ENCODE measurements around the gene CHTOP.

The CHTOP gene

DNA sequence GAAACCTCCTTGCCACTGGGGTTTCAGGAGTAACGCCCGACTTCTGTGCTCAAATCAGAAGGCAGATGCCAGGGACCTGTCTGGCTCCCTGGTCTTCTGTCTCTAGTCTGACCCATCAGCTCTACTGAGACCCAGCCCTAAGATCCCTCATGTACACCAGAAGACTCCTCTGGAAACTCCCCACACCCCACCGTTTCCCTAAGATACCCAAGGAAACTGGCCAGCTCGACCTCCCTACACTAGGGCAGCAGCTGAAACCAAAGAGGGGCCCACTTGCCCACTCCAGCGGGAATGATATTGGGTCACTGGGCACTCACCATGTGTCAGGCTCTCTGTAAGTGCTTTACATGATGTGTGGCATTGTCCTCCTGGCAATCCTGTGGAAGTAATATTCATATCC, 20.5 kb upstream of the CHTOP start:
- no peak for DNase-seq

DNA sequence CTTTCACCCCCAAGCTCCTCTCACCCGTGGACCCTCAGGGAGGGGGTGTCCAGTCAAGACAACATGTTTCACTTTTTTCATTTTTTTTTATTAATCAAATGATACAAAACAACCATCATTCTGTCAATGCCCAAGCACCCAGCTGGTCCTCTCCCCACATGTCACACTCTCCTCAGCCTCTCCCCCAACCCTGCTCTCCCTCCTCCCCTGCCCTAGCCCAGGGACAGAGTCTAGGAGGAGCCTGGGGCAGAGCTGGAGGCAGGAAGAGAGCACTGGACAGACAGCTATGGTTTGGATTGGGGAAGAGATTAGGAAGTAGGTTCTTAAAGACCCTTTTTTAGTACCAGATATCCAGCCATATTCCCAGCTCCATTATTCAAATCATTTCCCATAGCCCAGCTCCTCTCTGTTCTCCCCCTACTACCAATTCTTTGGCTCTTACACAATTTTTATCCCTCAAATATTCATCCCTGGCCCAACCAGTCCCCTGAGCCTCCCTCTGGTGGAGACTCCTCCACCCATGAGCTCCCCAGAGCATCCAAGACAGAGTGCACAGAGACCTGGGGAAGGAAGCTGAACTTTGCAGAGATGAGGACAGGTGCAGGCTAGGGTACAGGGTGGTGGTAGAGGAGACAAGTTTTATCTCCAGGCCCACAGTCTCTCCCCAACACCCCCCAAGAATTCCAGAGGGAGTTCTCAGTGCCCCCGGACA, 19.5 kb upstream of the CHTOP start:
- no peak for DNase-seq

- DNase-seq, result no peak
These were observed 19.0 kb upstream of the CHTOP start for GRCh38 chr1:153614906-153615305.

DNA sequence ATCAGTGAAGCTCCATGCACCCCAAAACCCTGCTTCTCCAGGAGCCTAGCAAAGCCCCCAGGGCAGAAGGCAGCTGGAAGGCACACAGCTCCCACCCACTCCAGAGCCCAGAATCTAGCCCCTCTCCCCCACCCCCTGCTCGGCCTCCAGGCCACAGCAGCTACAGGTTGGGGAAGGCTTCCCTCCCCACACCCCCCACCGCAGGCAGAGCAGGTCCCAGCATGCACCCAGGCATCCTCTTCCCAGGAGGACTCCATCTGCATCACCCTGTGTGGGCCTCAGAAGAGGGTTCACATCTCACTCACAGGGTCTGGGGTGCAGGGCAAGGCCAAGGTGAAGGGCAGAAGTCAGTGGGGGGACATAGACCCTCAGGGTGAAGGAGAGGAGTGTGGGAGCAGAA, 18.5 kb upstream of the CHTOP start:
- DNase-seq, result no peak

- no peak for DNase-seq
These were observed 17.5 kb upstream of the CHTOP start, which contains the start of gene S100A14 for GRCh38 chr1:153616144-153616916. TSS of gene S100A14 (minus strand) at chr1:153616325. CDS start at chr1:153615858, 467 bp downstream.

DNA sequence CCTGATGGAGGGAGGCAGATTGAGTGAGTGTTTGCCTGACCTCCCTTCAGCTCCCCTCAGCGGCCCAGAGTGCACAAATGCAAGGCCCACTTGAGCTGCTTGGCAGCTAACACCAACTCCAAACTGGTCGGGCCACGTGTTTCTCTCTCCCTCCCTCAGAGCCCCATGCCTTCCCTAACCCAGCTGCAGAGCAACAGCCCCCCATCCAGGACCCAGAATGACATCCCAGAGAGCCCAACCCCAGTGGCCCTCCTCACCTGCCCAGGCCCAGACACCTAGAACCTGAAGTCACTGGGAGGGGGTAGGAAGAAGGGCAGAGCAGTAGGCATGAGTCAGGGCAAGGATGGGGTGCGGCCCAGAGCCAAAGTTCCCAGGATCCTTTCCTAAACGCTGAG, 17.0 kb upstream of the CHTOP start:
- no peak for DNase-seq

DNA sequence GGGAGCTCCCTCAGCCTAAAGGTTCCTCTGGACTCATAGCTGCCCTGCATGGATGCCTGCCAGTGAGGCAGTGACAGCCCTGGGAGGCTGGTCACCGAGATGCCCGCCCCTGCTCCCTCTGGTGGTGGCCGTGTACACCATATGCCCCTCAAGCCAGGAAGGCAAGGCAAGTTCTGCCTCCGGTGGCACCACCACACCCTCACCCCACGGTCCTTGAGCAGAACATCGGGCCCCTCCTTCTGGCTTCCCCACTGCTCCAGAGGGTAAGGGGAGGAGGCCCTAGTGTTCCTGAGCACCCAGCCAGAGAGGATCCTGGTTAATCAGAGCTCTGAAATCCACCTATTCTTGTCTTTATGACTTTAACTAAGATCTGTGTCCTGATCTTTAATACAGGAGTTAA, 16.2 kb upstream of the CHTOP start:
- DNase-seq, result no peak

GRCh38 chr1:153619171-153619570, 14.7 kb upstream of the CHTOP start:
- no peak for DNase-seq

- no peak for DNase-seq
These were observed 10.8 kb upstream of the CHTOP start for GRCh38 chr1:153623101-153623500.

- DNase-seq, result no peak
These were observed 8.8 kb upstream of the CHTOP start for GRCh38 chr1:153624965-153625611.

DNA sequence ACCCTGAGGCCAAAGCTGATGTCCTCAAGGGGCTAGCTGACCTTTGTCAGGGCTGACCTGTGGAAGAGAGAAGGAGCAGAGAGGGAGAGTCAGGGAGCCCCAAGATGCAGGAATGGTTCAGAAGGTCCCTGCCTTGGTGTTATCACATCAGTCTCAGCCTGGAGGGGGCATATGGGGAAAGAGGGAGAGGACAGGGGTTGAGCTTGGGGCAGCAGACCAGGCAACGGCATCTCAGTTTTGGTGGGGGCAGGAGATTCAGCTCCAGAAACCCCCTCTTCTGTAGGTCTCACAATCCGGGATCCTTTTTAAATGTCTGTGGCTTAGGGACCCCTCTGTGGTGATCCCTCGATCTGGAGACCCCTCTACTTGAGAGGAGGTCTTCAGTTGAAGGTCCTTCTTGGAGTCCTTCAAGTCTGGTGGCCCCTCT, 7.4 kb upstream of the CHTOP start:
- DNase-seq, result no peak

- peak; percentile 95 for DNase-seq
These were observed 6.8 kb upstream of the CHTOP start, which contains the start of gene S100A13 for GRCh38 chr1:153626904-153627714. TSS of gene S100A13 (minus strand) at chr1:153627505. CDS start at chr1:153626472, 1,033 bp downstream.

GRCh38 chr1:153627715-153628626, 5.9 kb upstream of the CHTOP start, which contains the start of gene S100A1:
TSS of gene S100A1 (plus strand) at chr1:153628434. CDS start at chr1:153630522, 2,088 bp downstream.
- no peak for DNase-seq

DNA sequence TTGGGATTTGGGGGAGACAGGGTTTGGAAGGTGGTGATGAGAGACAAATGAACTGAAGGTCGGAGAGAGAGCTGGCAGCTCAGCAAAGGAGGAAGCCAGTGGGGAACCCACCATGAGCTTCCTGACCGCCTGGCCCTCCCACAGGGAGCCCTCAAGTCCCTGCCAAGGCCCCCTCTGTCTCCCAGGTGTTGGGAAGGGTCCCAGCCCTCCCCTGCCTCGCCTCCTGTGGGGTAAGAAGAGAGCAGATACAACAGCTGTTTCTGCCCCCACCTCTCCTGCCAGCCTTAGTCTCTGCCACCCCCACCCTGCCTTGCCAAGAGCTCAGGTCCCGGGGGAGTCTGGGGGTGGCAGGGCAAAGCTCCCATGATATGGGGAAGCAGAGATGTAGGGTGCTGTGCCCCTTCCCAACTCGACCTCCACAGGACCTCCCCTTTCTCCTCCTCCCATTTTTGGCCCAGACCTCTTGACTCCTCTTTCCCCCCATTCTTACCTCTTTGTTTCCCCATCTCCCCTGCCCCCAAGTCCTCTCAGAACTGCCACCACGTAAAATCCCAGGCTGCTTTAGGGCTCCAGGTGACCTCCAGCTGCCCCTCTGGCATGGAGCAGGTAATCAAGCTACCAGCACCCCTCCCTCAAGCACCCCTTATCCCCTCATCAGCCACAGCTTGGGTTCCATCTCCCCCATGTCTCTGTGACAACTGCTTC, 5.1 kb upstream of the CHTOP start:
- no peak for DNase-seq

- no peak for DNase-seq
These were observed 4.6 kb upstream of the CHTOP start for GRCh38 chr1:153629343-153629665.

DNA sequence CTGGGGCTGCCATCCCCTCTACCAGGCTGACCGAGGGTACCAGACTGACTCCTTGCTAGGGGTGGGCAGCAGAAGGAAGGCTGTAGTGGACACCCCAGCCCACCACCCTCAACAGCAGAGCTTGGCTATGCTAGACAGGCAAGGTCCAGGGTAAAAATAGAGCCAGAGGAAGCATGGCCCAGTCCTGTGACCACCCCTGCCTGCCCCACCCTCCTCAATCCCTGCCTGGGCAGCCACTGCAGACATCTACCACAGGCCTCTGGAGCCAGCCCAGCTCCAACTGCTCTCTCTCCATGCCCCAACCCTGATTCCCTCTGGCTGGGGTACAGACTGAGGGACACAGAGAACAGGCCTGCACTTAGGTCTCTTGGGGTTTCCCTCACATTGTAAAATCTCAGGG, 3.9 kb upstream of the CHTOP start:
- no peak for DNase-seq

- no peak for DNase-seq
These were observed 3.5 kb upstream of the CHTOP start for GRCh38 chr1:153630384-153630783.

- DNase-seq, result no peak
These were observed 2.5 kb upstream of the CHTOP start for GRCh38 chr1:153631047-153632022.

DNA sequence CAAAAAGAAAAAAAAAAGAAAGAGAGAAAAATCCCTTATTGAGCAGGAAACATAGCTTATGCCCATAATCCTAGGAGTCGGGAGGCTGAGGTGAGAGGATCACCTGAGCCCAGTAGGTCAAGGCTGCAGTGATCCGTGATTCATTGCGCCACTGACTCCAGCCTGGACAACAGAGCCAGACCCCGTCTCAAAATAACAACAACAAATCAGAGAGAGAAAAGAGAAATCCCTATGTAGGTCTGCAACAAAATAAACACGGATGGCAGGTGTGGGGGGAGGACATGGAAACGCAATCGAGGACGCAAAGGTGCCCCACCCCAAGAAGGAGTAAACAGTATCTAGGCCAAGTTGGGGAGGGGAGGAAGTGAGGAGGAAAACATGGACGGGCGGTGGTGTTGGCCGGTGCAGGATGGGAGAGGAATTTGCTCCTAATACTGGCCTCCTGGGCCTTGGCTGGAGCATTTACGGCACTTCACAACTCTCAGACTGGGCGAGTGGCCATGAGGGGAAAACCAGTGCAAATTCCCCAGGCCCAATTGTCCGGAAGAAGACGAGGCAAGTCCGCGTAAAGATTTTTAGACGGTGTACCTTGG, 609 bp upstream of the CHTOP start:
- DNase-seq, result no peak

Measured in kidney glomerular epithelial cell (primary cell).